ENCODE measurements around the gene COL28A1.

- TF ChIP-seq EZH2 (IDR thresholded peaks at IDR 0.05; ENCODE audit: low read length), result no peak
- TF ChIP-seq CTCF (optimal IDR thresholded peaks at IDR 0.05 in 1 of 3, IDR thresholded peaks at IDR 0.05 in 1 of 3, conservative IDR thresholded peaks at IDR 0.05 in 1 of 3; ENCODE audit: extremely low read depth in 1 of 3, insufficient read depth in 2 of 3, low read length in 3 of 3), result peak in 1 of 3 experiments; percentile 37
Observed at GRCh38 chr7:7330997-7331396, 204.7 kb downstream of the COL28A1 start.
